Lung (tissue), 12 donors: ENCODE results near the gene FLRT1. TPM values are rescaled to one million over a fixed set of nuclear protein-coding genes. Genes with fewer than 3 reads are reported as not detected.

Experiments used
- ATAC-seq: fragments of 200-7000 bp; cut with Tn5 transposase; one replicate; pipeline ENCODE4 v1.9.1; 2020; ENCODE audit warnings: moderate number of reproducible peaks; ENCODE audit not compliant: insufficient read depth, low FRiP score
- DNase-seq, 3 donors: peaks; one replicate each; pipeline ENCODE4 v3.0.0-alpha.2; 2013 to 2017
- H3K27ac ChIP-seq, 2 donors: one replicate each; pipeline ENCODE4 v1.5.1; 2013; ENCODE audit warnings: mild to moderate bottlenecking in 2 of 2, moderate library complexity in 2 of 2, control low read depth in 1 of 2, inconsistent platforms in 1 of 2, low read depth in 1 of 2, low read length in 1 of 2
- H3K27me3 ChIP-seq, 3 donors: one replicate each; pipeline ENCODE4 v1.5.1; 2013; ENCODE audit warnings: low read length in 2 of 3; ENCODE audit not compliant: control insufficient read depth in 3 of 3, insufficient read depth in 3 of 3
- H3K36me3 ChIP-seq, 4 donors: one replicate each; pipeline ENCODE4 v1.5.1; 2013; ENCODE audit warnings: low read length in 4 of 4, mild to moderate bottlenecking in 1 of 4, moderate library complexity in 1 of 4; ENCODE audit not compliant: control insufficient read depth in 4 of 4, insufficient read depth in 4 of 4
- H3K4me1 ChIP-seq, 5 donors: one replicate each; pipeline ENCODE4 v1.5.1; 2013; ENCODE audit warnings: low read length in 5 of 5, mild to moderate bottlenecking in 2 of 5, moderate library complexity in 1 of 5; ENCODE audit not compliant: control insufficient read depth in 5 of 5, insufficient read depth in 5 of 5
- H3K4me3 ChIP-seq: one replicate; pipeline ENCODE4 v1.5.1; 2013; ENCODE audit warnings: mild to moderate bottlenecking, control low read depth, moderate library complexity
- H3K9ac ChIP-seq, 2 donors: one replicate each; pipeline ENCODE4 v1.5.1; 2013; ENCODE audit warnings: low read length in 2 of 2, control low read depth in 1 of 2; ENCODE audit not compliant: insufficient read depth in 1 of 2
- H3K9me3 ChIP-seq, 4 donors: one replicate each; pipeline ENCODE4 v1.5.1; 2013; ENCODE audit warnings: low read length in 3 of 4, mild to moderate bottlenecking in 1 of 4, moderate library complexity in 1 of 4; ENCODE audit not compliant: control insufficient read depth in 4 of 4, insufficient read depth in 3 of 4
- WGBS, 2 donors: extraction: QIAGEN DNeasy Blood & Tissue Kit; methylation state at CpG; one replicate each; pipeline ENCODE4 v1.1.7; 2013; 5-methylcytosine and 5-hydroxymethylcytosine counted together
- polyA plus RNA-seq, 2 donors: library from polyadenylated mRNA; stranded (reverse); fragments of 200-250 nt; gene quantifications; one replicate each; pipeline ENCODE4 v1.2.1, GENCODE V29; 2013
- total RNA-seq, 2 donors: library from RNA; depleted of rRNA in 1 of 2; stranded (reverse); fragments of >200 nt in 1 of 2; gene quantifications; one replicate each; pipeline ENCODE4 v1.2.1, GENCODE V29; 2014 to 2021
- TF ChIP-seq, protein P1 (sequence below): IDR thresholded peaks from 2 replicates; pipeline ENCODE4 v1.5.1; 2012; ENCODE audit warnings: mild to moderate bottlenecking; ENCODE audit errors: control extremely low read depth, extremely low read depth
- donor health status: control.
- donor health status: control.
- donor health status: Bipolar disorder and iron deficiency.
- donor health status: healthy.
- donor health status: DM: yes; HTN: yes; CAD: no.

FLRT1 gene
- total and polyA plus RNA-seq, 4 donors: 0.02 to 0.34 (median 0.12) TPM

DNA sequence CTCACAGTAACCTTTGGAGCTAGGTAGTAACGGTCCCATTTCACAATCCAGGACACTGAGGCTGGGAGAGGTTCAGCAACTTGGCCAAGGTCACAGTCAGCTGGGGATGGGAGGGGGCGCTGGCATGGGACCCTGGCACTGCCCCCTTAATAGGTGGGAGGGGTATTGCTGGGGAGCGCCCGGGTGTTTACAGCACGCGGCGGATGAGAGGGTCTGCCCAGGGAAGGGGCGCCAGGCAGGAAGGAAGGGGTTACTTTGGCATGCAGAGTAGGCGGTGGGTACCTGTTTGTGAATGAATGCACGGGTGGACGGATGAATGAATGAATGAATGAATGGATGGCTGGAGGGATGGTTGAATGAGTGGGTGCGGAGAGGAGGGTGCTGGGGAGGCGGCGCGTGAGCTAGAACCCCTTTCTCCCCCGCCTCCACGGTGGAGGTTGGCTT is 628 bp upstream of the FLRT1 start:
- DNase-seq (no peak), ATAC-seq (no peak)
- Histone ChIP-seq H3K9me3 (peaks cover 0 to 2% (median 0%) of the 10 kb centered on the region in 4 donors), H3K27me3 (peaks cover 0 to 11% (median 7%) of the 10 kb centered on the region in 3 donors), H3K4me3 (no peak overlapping the region), H3K4me1 (peaks cover 0 to 10% (median 4%) of the 10 kb centered on the region in 5 donors), H3K9ac (no peak overlapping the region), H3K36me3 (no peaks in the 10 kb centered on the region), H3K27ac (no peak overlapping the region)
- 11 to 12% methylated on average over 12 to 17 of the region's 17 CpGs for WGBS, 2 donors
- TF ChIP-seq, protein P1, sequence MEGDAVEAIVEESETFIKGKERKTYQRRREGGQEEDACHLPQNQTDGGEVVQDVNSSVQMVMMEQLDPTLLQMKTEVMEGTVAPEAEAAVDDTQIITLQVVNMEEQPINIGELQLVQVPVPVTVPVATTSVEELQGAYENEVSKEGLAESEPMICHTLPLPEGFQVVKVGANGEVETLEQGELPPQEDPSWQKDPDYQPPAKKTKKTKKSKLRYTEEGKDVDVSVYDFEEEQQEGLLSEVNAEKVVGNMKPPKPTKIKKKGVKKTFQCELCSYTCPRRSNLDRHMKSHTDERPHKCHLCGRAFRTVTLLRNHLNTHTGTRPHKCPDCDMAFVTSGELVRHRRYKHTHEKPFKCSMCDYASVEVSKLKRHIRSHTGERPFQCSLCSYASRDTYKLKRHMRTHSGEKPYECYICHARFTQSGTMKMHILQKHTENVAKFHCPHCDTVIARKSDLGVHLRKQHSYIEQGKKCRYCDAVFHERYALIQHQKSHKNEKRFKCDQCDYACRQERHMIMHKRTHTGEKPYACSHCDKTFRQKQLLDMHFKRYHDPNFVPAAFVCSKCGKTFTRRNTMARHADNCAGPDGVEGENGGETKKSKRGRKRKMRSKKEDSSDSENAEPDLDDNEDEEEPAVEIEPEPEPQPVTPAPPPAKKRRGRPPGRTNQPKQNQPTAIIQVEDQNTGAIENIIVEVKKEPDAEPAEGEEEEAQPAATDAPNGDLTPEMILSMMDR: no peak

DNA sequence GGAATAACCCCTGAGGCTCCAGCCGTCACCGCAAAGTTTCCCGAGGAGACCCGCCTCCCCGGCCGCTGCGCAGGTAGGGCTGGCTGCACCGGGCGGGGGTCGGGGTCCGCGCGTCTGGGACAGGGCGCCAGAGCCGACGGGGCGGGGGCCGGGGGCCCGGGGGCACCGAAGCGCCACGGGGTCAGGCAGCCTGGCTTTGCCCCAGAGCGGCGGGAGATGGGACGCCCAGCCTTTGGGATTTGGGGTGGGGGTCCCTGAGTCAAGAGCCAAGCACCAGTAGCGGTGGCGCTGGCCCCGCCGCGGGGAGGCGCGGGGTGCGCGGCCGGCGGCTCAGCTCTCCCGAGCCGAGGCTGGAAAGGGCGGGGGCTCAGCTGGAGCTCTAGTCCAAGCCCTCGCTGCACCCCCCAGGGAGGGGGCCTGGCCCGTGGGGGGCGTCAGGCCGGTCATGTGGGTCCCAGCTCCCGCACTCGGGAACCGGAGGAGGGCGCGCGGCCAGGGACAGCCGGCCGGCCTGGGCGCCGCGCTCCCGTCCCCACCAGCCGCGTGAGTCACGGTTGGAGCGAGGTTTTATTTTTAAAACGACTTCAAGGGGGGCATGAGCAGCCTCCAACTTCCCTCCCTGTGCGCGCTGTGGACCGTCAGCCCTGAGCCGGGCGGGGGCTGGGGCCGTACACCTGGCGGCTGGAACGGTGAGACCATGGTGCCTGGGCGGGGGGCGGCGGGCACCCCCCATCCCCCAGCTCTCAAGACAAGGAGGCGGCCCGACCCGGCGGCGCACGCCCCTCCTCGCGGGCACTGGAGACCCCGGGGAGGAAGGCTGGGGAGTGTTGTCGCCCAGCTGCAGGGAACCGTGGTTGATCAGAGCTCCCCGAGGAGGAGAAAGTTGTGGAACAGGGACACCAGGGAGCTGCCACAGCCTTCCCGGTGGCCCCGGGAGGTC is 626 bp downstream of the FLRT1 start:
- no peak overlapping the region for H3K9ac ChIP-seq
- no peak overlapping the region for H3K27ac ChIP-seq
- H3K4me1 ChIP-seq: peaks cover 0 to 18% (median 4%) of the 10 kb centered on the region in 5 donors
- 2% methylated on average over 82 to 85 of the region's 85 CpGs for WGBS, 2 donors
- TF ChIP-seq, protein P1: no peak
- H3K36me3 ChIP-seq: no peaks in the 10 kb centered on the region
- no peak overlapping the region for H3K4me3 ChIP-seq
- H3K27me3 ChIP-seq: peaks cover 0 to 11% (median 7%) of the 10 kb centered on the region in 3 donors
- peak; percentile 55 to 66 (median 63) for DNase-seq
- ATAC-seq: no peak
- peaks cover 0 to 2% (median 0%) of the 10 kb centered on the region in 4 donors for H3K9me3 ChIP-seq

DNA sequence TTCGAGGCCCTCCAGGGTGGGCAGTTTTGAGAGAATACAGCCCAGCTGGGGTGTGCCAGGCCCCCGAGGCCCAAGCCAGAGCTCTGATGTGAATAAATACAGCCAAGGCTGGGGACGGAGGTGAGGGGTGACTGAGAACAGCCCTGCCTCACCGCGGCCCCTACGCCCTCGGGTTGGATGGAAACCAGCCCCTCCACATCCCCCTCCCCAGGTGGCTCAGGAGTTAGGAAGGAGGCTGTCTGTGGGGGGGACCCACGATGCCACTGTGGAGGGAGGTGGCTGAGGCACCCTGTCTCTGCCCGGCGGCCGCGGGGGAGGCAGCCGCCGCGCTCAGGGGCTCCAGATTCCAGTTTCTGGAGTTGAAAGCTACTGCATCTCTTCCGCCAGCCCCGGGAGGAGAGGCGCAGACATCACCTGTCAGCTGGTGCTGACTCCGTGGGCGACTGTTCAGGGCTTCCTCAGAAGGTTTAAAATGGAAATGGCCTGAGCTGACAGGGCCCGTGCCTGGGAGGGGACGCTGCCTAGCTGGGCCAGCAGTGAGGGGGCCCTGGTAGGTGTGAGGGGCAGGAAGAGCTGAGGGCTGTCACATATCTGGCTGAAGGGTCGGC is 1.4 kb downstream of the FLRT1 start:
- no peaks in the 10 kb centered on the region for H3K36me3 ChIP-seq
- H3K9me3 ChIP-seq: peaks cover 0 to 2% (median 0%) of the 10 kb centered on the region in 4 donors
- no peak for ATAC-seq
- H3K4me1 ChIP-seq: peaks cover 0 to 23% (median 4%) of the 10 kb centered on the region in 5 donors
- H3K27ac ChIP-seq: no peak overlapping the region
- no peak overlapping the region for H3K4me3 ChIP-seq
- H3K27me3 ChIP-seq: peaks cover 0 to 11% (median 7%) of the 10 kb centered on the region in 3 donors
- no peak overlapping the region for H3K9ac ChIP-seq
- DNase-seq: no peak
- WGBS, 2 donors: 34 to 36% methylated on average over 23 of the region's 23 CpGs
- TF ChIP-seq, protein P1: no peak
